GM21447 (cell line): Measurements from ENCODE around the gene CYB5RL.
"Not testable (repeated sequence)": the region's sequence is repeated elsewhere in the genome, so short reads cannot be mapped to it uniquely, and the experiment has no call there.

Experiments
- ATAC-seq: cut with Tn5 transposase; IDR thresholded peaks from one replicate; pipeline ENCODE4 v1.9.1; 2021; ENCODE audit not compliant: unreplicated experiment

CYB5RL gene, protein sequence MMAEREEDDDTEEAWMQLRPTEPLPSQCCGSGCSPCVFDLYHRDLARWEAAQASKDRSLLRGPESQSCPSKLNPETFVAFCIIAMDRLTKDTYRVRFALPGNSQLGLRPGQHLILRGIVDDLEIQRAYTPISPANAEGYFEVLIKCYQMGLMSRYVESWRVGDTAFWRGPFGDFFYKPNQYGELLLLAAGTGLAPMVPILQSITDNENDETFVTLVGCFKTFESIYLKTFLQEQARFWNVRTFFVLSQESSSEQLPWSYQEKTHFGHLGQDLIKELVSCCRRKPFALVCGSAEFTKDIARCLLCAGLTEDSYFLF

DNA sequence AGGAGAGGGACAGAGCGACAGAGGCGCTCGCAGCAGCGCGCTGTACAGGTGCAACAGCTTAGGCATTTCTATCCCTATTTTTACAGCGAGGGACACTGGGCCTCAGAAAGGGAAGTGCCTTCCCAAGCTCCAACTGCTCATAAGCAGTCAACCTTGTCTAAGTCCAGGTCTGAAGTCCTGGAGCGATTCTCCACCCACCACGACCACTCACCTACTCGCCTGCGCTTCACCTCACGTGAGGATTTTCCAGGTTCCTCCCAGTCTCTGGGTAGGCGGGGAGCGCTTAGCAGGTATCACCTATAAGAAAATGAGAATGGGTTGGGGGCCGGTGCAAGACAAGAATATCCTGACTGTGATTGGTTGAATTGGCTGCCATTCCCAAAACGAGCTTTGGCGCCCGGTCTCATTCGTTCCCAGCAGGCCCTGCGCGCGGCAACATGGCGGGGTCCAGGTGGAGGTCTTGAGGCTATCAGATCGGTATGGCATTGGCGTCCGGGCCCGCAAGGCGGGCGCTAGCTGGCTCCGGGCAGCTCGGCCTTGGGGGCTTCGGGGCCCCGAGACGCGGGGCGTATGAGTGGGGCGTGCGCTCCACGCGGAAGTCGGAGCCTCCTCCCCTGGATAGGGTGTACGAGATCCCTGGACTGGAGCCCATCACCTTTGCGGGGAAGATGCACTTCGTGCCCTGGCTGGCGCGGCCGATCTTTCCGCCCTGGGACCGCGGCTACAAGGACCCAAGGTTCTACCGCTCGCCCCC, at the start of gene CYB5RL, which contains the start of gene MRPL37:
Gene CYB5RL, minus strand, starts transcription at position 266 of the 754 bp plus-strand sequence. CDS start 4,414 bp downstream, outside the sequence.
Gene MRPL37, plus strand, starts transcription at position 403 of the 754 bp plus-strand sequence. Its CDS starts 77 bp downstream, at position 480.
- peak; percentile 98 for ATAC-seq

DNA sequence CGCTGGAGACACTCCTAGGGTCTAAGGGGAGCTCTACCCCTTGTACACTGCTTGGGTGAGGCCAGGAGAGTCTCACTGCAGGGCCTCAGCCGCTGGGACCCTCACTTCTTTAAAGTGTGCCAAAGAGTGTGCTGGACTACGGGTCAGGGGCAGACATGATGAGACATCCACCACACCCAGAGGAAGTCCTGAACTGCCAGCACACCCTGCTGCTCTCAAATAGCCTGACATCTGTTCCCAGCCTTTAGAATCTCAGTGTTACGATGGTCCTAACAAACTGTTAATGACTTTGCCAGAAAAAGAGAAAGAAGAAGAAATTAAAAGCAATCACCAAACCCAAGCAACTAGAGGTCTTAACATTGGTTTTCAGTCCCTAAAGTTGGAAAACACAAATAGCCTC, 49.1 kb upstream of the CYB5RL start:
- no peak for ATAC-seq

DNA sequence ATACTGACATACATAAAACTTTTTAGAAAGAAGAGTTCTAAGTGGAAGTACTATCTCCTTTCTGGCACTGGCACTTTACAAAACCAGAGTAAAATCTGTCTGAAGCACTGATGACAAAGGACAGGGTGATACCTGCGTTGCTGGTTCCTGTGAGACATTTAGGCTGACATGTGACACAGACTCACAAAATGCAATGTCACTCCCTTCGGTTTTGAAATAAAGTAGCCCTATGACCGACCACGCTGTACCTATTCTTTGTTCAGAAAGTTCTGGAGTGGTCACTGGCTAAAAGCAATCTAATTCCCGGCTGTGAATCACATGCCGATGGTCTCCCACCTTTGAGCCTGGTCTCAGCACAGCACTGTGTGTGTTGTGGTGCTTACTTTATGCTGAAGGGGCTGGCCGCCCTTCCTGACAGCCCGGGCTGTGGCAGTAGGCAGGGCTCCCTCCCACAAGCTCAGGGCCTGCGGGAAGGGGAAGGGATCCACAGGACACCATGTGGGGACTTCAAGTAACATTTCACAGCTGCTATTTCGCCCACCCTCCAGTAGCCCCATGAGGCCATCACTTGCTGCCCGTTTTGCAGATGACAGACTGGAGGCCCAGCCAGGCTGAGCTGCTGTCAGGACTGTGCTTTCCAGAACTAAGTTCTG, 48.2 kb upstream of the CYB5RL start:
- ATAC-seq = no peak

DNA sequence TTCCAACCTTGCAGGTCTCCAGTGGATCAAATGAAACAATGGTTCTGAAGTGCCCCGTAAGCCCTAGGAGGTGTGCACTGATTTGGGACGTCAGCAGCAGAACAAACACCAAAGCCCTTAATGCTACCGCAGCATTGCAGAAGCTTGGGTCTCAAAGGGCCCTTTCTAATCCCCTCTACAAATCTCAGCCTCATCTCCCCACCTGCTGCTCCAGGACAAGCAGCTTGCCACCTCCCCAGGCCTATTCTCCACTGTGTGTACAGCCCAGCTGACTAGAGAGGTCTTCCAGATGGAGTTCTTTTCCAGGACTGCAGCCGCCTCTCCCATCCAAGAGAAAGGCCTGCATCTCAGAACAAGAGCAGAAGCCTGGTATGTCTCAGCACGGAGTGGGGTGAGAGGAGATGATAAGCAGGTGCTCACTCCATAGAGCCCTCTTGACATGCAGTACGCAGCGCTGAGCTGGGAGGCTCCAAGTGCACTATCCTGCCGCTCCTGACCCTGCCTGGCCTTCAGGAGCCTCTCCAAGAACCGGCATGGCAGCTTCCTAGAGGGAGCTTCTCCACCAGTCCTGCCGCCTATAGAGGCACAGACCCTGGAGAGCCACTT, 46.4 kb upstream of the CYB5RL start:
- no peak for ATAC-seq

DNA sequence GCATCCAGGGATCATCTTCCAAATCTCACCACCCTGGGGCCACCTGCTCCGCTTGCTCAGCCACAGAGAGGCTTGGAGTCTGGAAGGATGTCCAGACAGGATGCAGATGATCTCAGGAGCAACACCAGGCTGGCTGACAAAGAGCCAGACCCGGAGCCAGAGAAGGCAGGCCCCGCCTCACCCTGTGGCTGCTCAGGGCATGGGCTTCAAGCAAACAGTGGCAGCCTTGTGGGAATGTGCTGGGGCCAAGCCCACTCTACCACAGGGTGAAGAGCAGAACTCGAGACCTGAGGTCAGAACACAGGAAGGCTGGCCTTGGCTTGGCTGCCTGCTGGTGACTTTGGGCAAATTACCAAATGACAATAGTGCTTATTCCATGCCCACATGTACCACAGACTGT, 45.7 kb upstream of the CYB5RL start:
- no peak for ATAC-seq

DNA sequence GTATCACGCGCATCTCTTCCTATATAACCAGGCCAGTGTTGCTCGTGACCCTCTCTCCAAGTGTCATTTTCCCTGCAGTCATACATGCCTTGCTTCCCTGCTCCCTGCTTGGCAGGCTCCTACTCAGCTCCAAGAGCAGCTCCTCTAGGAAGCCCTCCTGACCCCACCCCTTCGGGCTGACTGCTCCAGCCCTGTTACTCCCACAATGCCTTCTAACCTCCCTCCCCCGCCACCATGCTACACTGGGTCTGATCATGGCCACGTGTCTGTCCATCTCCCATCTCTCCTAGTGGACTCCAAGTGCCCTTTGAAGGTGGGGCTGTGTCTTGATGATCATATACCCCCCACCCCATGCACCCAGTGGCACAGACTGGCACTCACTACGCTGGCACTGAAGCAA, 44.8 kb upstream of the CYB5RL start:
- ATAC-seq = no peak

DNA sequence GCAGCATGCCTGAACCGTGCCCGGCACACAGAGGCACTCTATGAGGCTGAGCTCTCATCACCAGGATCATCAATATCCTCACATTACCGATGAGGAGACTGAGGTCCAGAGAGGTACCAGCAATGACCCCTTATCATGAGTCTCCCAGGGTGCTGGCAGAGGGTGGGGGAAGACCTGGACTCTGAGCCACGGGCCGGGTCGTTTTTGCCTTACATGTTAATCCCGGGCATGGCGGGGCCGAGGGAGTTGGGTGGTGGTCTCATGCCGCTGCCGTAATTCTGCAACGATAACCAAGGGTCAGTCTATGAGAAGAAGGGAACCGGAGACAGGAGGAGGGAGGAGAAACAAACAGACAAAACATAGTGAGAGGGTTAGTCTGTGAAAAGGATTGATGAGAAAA, 43.2 kb upstream of the CYB5RL start:
- no peak for ATAC-seq

DNA sequence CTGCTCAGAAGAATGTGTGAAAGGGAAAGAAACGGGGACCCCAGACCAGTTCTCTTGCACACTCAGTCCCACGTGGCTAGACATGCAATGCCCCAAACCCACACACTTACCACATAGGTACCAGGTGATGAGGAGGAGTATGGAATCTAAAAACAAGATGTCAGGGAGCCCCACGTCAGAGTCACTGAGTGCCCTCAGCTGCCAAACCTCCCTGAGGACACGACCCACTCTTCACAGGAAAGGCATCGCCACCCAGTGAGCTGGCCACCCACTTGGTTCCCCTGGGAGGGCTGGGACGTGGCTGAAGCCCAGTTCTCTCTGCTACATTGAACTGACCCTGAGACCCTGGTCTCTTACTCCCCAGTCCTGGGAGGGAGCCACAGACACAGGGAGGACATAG, 41.5 kb upstream of the CYB5RL start:
- ATAC-seq = no peak

DNA sequence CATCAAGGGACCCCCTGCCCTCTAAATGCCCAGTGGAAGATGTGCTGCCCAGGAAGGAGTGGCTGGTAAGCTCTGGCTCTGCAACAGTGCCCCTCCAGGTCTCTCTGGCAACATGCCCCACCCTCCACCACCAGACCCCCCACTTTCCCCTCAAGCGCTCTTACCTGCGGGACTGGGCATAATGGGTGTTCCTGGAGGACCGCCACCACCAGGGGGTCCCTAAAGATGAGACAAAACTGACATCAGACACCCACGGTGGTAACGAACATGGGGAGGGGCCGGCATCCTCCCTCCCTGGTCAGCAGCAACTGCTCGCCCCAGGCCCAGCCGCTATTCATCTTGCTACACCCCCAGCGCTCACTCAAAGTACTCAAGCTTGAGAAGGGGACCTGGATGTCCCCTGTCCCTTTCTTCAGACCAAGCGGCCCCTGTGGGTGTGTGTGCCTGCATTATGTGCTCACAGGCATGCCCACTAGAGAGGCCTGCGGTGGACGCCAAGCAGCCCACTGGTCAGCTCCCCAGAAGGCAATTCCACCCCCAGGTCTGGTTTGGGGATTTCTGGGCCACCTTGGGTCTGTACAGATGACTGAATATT, 41.0 kb upstream of the CYB5RL start:
- ATAC-seq = no peak

DNA sequence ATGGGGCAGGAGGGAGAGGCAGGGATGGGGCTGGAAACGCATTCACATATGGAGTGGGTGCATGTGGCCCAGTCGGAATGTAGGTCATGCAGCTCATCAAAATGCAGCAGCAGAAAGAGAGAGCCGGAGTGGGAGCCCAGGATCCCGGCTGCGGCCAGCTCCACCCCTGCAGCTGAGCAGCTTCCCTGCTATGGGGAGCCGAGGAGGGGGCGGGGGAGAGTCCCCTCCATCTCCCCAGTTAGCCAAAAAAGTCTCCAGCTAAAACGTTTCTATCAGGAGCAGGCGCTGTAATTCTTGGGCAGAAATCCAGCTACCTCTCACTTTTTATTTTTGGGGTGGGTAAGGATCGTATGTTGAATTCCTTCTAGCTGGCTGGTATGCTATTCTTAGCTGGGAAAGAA, 39.8 kb upstream of the CYB5RL start:
- no peak for ATAC-seq

DNA sequence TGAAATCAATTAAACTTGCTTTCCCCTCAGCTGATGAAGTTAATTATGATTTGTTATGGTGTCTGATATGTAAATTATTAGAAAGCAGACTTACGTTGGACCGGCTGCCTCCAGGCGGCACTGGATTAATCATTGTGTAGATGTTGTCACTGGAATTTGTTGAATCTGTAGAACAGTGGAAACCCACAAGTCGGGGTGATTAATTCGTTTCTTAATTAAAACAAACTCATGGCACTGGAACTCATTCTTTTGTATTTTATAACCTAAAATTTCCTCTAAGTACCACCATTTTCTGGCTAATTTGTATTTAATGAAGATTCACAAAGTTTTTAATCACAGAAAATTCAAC, 39.2 kb upstream of the CYB5RL start:
- ATAC-seq = no peak

DNA sequence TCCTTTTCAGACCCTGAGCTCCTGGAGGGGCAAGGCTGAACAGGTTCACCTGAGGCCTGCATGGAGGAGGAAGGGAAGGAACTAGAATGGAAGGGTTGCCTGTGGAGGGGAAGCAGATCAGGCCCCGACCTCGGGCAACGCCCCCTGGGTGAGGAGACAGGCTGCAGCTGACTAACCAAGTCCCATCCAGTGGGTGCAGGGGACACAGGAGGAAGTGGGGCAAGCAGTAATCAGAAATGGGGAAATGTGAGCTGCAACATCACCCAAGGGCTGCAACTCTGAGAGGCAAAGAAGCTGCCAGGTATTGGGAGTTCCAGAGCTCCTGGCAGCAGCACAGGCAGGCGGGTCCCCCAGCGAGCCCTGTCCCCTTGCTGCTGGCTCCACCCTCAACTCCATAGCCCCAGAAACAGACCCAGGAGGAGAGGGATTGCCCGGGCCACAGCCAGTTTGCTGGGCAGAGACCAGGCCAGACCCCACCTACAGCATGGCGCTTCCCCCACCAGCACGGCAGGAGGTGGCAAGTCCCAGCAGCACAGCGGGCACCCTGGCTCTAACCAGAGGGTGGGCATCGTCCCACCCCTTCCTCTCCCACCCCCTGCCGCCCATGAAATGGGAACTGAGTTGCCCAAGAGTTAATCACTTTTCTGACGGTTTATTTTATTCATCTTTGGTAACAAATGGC, 38.7 kb upstream of the CYB5RL start:
- ATAC-seq = no peak

DNA sequence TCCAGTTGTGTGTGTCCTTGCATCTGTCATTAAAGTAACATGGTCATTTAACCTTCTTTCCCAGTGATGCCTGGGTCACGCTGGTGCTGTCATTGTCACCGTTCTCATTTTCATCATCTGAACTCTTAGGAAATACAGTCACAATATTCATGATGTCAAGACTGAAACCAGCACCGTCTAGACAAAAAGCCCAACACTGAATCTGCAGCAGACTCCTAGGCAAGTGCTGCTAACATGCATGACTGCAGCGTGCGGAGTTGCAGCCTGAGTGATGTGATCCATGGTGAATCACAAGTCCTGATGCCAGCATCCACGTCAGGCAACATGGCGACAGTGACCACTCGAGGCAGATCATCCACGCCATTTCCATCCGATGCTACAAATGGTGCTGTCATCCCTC, 37.8 kb upstream of the CYB5RL start:
- ATAC-seq = no peak

DNA sequence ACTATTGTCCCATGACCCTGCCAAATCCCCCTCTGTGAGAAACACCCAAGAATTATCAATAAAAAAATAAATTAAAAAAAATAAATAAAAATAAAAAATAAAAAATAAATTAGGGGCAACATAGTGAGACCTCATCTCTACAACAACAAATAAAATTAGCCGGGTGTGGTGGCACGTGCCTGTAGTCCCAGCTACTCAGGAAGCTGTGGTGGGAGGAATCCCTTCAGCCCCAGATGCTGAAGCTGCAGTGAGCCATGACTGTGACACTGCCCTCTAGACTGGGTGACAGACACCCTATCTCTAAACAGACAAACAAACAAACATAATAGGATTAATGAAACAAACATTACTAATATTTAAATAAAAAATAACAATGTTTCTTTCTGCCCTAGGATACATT, 34.5 kb upstream of the CYB5RL start:
- ATAC-seq = no peak

DNA sequence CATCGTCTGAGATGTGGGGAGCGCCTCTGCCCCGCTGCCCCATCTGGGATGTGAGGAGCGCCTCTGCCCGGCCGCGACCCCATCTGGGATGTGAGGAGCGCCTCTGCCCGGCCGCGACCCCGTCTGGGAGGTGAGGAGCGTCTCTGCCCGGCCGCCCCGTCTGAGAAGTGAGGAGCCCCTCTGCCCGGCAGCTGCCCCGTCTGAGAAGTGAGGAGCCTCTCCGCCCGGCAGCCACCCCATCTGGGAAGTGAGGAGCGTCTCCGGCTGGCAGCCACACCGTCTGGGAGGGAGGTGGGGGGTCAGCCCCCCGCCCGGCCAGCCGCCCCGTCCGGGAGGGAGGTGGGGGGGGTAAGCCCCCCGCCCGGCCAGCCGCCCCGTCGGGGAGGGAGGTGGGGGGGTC, 33.4 kb upstream of the CYB5RL start:
- not testable (repeated sequence) for ATAC-seq

DNA sequence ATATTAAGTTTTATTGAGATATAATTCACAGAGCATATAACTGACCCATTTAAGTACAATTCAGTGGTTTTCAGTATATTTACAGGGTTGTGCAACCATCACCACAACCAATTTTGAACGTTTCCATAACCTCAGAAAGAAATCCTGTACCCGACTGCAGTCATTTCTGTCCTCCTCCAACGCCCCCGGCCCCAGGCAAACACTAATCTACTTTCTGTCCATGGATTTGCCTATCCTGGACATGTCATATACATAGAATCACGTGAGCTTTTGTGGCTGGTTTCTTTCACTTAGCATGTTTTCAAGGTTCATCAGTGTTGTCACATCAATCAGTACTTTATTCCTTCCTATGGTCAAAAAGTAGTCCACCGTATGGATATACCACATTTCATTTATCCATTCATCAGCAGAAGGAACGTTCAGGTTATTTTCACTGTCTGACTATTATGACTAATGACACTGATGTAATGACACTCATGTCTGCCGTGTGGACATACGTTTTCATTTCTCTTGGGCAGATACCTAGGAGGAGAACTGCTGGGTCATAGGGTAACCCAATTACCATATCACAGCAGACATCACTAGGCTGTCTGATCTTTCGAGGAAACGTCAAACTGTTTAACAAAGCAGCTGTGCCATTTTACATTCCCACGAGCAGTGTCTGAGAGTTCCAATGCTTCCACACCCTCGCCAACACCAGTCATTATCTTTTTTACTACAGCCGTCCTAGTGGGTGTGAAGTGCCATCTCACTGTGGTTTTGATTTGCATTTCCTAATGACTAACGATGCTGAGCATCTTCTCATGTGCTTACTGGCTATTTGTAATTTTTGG, 30.9 kb upstream of the CYB5RL start:
- ATAC-seq = no peak

DNA sequence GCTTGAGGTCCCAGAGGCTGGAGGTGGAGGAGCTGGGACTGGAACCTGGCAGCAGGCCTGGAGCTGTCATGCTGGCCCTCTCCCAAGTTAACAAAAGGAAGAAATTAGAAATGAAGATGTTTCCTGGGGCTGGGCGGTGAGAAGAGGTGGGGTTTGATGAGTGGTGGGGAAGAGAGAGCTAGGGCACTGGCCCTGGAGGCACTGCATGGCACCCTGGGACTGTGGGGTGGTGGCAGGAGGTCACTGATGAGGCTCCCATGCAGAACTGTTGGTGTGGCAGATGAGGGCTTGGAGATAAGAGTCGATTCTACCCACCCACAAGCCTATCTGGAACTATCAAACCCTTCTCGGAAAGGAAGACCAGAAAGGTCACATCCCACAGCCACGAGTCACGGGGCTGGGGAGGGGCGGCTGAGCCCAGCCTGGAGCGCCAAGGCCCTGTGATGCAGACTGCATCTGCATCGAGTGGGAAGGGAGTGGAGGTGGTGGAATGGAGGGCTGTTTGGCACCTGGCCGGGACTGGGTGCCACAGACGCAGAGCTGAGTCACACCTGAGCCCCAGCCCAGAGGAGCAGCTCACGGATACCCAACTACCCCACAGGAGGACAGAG, 29.6 kb upstream of the CYB5RL start:
- no peak for ATAC-seq

DNA sequence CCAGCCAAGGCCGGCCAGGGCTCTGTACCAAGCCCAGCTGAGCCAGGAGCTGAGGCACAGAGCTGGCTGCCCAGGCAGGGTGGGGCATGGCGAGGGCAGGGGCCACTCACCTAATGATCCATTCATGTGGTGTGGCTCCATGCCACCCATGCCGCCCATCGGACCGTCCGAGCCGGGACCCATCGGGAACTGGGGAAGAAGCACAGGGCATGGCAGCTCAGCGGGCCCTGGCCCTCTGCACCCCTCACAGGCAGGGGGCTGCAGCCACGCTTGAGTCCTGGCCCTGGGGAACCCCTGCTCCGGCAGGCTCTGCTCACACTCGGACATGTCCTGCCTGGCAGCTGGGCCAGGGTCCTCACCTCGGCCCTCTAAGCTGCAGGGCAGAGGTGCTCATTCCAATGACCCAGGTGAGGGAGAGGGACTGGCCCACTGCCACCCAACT, 28.8 kb upstream of the CYB5RL start:
- ATAC-seq = no peak

DNA sequence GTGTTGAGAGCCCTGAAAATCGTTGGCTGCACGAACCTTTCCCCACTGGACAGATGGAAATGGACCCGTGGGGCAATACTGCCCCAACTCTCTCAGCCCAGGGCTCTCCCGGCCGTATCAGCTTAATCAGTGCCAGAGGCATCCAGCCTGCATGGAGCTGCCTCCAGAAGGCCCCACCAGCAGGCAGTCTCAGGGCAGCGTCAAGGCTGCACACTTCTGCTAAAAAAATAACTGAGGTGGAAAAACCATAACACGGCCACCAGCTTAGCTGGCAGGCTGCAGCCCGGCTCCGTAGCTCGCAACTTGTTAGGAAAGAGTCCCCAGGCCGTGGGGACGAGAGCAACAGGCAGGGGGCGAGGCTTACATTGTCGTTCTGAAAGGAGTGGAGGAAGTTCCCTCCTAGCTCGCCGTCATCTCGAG, 28.1 kb upstream of the CYB5RL start:
- no peak for ATAC-seq
